Stimulated activated CD8-positive, alpha-beta memory T cell treated with anti-CD3 and anti-CD28 coated beads, Interleukin-12 subunit alpha, Interleukin-12 subunit beta, amount 100 ng/mL, for 24 hours (primary cell): Measurements from ENCODE around the gene YIPF2.
"Not testable (repeated sequence)": the region's sequence is repeated elsewhere in the genome, so short reads cannot be mapped to it uniquely, and the experiment has no call there.

Experiments
- DNase-seq: peaks from one replicate; pipeline ENCODE4 v3.0.0-alpha.2; 2020; ENCODE audit errors: extremely low read depth

The YIPF2 gene

DNA sequence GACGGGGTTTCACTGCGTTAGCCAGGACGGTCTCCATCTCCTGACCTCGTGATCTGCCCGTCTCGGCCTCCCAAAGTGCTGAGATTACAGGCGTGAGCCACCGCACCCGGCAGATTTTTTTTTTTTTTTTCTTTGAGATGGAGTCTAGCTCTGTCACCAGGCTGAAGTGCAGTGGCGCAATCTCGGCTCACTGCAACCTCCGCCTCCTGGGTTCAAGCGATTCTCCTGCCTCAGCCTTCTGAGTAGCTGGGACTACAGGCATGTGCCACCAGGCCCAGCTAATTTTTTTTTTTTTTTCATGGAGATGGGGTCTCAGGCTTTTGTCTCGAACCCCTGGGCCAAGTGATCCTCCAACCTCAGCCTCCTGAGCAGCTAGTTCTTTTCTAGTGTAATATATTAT is 13.2 kb upstream of the YIPF2 start:
- not testable (repeated sequence) for DNase-seq

DNA sequence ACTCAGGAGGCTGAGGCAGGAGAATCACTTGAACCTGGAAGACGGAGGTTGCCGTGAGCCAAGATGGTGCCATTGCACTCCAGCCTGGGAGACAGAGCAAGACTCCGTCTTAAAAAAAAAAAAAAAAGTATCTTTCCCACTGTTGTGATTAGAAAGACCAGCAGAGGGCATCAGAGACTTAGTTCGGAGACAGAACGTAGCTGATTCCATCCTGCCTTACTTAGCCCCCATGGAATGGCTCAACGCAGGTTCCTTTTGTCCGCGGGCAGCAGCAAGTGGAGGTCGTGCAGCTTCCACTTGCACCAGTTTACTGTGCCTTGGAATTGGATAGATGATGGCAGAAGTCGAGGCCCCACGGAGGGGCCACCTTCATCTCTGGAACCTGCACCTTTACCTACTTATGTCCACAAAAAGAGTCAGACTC is 8.2 kb upstream of the YIPF2 start:
- DNase-seq = no peak

DNA sequence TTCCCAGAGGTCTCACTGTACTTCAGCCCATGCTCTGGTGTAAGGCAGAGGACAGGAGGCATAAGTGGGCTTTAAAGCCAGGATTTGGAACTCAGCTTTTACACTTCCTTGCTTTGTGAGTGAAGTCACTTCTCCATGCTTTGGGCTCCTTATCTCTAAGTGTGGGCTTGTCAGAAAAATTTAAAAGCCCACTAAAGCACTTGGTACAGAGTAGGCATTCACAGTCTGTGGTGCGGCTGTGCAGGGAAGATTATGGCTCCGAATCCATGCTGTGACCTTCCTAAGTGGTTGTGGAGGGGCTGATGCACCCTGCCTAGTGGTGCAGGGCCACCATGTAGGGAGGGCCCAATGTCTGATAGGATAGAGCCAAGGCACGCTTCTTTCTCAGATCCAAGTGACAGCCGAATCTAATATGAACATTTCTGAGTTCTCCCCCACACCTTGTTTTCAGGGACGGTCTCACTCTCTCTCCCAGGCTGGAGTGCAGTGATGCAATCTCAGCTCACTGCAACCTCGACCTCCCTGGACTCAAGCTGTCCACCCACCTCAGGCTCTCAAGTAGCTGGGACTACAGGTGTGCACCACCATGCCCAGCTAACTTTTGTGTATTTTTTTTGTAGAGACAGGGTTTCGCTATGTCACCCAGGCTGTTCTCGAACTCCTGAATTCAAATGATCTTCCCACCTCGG is 7.1 kb upstream of the YIPF2 start:
- no peak for DNase-seq

DNA sequence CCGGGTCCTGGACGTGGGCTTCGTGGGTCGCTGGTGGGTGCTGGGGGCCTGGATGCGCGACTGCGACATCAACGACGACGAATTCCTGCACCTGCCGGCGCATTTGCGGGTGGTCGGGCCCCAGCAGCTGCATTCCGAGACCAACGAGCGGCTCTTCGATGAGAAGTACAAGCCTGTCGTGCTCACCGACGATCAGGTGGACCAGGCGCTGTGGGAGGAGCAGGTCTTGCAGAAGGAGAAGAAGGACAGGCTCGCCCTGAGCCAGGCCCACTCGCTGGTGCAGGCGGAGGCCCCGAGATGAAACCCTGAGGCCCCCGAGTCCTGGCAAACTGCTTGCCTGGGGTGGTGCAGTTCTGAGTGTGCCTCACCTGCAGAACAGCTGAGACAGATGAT is 959 bp upstream of the YIPF2 start:
- no peak for DNase-seq

DNA sequence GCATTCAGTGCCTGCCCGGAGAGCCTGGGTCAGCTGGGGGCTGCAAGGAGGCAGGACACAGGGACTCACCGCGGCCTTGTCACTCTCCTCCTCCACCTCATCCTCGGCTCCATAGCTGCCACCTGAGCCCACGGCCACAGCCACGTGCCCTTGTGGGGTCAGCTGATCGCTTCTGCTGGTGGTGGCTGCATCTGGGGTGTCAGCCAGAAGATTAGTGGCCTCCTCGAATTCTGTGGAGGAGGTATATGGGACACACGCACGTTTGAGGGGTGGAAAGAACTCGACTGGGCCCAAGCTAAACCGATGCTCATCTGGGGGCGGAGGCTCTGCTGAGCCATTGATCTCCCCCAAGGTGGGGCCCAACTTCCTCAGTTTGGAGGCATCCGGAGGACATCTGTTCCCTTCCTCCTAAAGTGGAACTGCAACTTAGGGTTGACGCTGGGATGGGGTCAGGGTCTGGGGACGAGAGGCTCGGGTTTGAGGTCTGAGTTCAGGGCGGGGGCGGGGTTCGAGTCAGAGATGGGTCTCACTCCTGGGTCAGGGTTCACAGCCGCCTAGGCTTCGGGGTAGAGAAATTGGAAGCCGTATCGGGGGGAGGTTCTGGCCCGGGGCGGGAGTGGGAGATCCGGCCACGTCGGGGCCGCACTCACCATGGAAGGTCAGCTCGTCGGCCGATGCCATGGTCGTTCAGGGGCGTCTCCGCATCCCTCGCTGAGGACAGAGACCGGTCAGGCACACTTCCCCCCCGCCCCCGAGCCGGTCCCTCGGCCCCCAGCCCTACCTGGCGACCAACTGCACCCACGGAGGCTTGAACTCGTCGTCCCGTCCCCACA is 493 bp downstream of the YIPF2 start:
- DNase-seq = no peak

DNA sequence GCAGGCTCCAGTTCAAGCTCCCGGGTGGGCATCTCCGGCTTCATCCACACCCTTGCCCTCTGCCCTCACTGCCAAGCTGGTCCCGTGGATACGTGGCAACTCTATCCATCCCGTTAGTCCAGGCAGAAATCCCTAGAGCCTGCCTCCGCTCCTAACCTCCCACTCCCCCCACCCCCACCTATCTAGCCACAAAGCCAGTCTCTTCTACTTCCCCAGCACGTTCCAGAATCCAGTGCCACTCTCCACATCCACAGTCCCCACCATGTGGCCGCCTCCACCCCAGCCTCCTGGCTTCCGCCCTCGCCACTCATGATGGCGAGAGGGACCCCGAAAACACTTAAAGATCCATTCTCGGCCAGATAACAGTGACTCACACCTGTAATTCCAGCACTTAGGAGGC is 3.8 kb downstream of the YIPF2 start:
- no peak for DNase-seq

DNA sequence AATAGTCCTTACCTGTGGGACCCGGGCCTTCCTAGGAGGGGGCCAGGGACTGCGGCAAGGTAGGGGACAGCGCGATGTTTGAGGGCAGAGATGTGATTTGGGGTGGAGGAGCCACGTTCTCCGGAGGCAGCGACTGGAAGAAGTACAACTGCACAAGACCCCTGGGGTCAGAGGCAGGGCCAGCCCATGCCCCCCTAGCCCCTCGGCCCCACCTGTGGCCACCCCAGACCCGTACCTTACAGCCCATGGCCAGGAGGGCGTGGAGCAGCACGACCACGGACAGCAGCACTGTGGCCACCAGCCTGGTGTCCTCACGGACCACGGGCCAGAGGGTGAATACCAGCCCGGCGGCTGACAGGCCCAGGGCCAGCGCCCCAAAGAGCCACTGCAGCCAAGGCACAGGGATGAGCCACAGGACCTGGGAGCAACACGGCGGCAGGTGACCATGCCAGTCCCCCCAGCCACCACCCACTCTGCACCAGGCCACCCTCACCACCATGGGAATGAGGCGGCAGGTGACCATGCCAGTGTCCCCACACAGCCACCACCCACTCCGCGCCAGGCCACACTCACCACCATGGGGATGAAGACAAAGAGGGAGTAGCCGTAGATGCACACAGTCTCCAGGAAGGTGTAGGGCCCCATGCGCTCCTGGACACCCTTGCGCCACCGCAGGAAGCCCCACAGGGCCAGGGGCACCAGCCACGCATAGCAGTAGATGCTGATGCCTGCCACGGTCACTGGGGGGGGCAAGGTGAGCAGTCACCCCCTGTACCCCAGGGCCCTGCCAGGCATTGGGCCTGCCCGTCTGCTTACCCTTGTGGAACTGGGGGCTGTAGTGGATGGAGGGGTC is 5.0 kb downstream of the YIPF2 start:
- DNase-seq = no peak

DNA sequence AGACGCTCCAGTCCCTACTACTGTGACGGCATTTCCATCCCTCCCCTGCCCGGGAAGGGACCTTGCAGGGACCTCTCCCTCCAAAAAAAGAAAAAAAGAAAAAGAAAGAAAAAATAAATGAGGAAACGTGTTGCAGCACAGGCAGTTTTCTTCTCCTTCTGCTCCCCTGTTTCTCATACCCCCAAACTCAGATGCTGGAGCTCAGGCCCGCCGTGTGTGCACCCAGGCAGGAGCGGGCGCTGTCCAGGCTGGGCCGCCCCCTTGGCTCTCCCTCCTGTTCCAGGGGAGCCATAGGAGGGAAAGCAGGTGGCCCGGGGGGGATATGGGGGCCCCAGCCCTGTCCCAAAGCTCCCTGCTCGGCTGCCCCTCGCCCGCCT is 5.8 kb downstream of the YIPF2 start:
- DNase-seq = no peak

DNA sequence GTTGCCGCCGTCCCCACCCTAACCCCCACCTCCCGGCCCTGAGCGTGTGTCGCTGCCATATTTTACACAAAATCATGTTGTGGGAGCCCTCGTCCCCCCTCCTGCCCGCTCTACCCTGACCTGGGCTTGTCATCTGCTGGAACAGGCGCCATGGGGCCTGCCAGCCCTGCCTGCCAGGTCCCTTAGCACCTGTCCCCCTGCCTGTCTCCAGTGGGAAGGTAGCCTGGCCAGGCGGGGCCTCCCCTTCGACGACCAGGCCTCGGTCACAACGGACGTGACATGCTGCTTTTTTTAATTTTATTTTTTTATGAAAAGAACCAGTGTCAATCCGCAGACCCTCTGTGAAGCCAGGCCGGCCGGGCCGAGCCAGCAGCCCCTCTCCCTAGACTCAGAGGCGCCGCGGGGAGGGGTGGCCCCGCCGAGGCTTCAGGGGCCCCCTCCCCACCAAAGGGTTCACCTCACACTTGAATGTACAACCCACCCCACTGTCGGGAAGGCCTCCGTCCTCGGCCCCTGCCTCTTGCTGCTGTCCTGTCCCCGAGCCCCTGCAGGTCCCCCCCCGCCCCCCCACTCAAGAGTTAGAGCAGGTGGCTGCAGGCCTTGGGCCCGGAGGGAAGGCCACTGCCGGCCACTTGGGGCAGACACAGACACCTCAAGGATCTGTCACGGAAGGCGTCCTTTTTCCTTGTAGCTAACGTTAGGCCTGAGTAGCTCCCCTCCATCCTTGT is 6.4 kb downstream of the YIPF2 start:
- no peak for DNase-seq

DNA sequence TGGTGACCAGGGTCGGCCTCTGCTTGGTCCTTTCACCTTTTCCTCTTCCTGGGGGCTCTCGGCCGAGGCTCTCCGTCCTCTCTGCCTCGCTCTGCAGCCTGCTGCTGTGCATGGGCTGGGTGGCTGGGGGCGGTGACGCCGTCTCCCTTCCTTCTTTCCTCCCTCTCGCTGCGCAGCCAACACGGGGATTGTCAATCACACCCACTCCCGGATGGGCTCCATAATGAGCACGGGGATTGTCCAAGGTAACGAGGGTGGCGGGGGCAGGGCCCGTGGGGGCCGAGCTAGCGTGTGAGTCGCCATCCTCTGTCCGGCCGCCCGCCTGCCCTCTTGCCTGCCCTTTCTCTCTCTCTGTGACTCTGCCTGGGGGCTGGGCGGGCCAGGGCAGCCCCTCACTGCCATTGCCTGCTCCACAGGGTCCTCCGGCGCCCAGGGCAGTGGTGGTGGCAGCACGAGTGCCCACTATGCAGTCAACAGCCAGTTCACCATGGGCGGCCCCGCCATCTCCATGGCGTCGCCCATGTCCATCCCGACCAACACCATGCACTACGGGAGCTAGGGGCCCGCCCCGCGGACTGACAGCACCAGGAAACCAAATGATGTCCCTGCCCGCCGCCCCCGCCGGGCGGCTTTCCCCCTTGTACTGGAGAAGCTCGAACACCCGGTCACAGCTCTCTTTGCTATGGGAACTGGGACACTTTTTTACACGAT is 7.1 kb downstream of the YIPF2 start:
- DNase-seq = no peak

DNA sequence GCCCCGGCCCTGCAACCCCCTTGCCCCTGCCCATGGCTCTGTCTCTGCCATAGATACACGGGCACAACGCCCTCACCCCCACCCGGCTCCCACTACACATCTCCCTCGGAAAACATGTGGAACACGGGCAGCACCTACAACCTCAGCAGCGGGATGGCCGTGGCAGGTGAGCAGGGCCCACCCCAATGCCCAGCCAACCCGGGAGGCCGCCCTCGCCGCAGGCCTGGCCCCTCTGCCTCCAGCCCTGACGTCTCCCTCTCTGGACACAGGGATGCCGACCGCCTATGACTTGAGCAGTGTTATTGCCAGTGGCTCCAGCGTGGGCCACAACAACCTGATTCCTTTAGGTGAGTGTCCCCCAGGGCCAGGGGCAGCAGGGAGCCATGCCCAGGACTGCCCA is 7.7 kb downstream of the YIPF2 start:
- no peak for DNase-seq

DNA sequence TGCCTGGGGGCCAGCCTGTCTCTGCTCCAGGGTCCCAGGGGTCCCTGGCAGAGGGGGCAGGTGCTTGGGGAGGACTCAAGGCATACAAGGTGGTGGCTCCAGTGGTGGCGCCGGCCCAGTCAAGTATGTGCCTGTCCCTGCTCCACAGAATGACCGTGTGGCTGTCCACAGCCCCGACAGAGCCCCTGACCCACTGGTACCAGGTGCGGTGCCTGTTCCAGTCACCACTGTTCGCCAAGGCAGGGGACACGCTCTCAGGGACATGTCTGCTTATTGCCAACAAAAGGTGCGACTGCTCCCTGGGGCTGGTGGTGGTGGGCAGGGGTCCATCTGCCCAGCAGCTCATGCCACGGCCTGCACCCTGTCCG is 8.2 kb downstream of the YIPF2 start:
- no peak for DNase-seq

DNA sequence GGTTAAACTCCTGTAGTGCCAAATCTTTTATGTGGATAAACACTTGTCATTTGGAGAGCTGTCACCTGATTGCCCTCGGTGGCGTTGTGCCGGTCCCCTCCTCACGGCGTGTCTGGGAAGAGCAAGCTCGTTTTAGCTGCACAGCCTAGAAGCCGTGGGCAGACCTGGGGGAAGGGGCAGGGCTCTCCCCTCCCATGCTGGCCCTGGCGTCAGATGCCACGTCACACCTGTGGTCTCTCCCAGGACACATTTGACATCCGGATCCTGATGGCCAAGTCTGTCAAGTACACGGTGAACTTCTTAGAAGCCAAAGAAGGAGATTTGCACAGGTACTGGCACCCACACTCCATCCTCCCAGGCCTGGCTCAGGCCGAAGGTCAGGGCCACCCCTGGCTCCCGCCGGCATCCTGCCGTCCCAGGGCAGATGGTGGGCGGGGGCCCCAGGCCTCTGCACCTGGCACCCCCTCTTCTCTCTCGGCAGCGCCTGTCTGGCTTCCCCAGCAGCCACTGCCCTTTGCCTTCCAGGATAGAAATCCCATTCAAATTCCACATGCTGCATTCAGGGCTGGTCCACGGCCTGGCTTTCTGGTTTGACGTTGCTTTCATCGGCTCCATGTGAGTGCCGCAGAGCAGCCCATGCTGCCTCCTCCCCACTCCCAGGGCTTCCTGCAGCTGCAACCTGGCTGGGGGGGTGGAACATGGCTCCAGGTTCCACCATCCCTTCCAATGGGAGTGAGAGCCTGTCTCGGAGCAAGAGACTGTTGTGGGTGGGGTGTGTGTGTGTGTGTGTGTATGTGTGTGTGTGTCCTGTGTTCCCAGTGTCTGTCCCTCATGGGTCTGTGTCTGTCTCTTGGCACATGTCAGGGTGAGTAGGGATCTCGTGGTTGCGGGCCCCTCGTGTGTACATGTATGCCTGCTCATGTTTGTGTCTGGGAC is 8.8 kb downstream of the YIPF2 start:
- no peak for DNase-seq

DNA sequence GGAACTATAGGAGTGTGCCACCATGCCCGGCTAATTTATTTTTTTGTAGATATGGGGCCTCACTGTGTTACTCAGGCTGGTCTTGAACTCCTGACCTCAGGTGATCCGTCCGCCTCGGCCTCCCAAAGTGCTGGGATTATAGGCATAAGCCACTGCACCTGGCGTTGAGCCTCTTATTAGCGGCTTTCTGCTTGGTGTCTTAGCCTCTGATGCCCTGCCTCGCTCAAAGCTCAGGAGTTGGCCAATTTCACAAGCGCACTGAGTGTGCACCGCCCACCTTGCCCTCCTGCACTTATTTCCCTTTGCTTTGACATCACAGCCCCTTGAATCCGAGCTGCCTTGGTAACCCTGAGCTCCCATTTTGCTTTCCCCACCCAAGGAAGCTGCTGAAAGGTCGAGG is 10.1 kb downstream of the YIPF2 start:
- DNase-seq = no peak

DNA sequence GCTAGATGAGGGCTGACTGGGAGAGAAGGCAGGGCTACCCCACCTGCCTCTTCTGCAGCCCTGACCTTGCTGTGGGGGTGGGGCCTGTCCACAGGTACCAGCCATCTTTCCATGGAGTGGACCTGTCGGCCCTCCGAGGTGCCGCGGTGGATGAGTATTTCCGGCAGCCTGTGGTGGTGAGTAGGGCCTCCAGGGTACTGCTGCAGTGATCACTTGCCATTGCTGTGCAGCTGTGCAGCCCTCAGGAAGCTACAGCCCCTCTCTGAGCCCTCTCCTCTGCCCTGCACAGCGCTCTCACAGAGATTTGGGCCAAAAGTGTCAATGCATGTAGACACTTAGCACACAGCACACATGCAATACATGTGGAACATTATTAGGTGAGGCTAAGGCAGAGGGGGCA is 11.8 kb downstream of the YIPF2 start:
- no peak for DNase-seq

DNA sequence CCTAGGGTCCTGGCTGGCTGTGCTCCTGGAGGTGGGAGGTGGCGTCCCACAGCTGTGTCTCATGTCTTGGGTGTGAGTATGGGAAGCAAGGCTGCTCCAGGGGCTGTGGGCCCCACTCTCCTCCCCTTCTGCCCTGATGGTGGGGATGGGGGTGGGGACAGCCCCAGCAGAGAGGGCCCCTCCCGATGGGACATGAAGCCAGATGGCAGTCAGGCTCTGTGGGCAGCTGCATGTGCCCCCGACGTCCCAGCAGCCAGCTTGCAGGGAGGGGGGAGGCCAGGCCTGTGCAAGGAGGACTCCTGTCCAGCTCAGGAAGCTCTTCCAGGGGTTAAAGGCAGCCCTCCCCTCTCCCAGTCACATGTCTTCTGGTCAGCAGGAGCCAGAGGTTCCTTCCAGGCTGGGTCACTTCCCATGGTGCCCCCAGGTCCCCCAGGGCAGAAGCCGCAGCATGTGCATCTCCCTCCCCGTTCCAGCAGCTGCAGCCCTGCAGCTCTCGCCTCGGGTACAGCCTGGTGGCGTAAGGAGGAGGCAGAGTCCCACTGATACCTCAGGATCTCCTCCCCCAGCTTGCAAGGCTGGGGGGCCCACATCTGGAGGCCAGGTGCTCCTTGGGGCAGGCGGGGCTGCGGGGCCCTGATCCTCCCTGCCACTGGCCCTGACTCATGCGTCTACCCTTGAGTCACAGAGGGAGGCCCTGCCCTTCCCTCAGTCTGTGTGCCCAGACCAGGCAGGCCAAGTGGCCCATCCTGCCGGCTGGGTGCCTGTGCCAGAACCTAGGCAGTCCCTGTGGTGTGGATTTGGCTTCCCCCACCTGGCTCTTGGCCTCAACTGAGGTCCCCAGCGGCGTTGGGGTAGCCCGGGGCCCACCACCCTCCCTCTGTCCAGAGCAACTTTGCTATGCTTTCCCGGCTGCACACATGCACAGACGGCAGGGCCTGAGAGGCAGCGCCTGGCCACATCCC is 13.0 kb downstream of the YIPF2 start:
- DNase-seq = no peak

DNA sequence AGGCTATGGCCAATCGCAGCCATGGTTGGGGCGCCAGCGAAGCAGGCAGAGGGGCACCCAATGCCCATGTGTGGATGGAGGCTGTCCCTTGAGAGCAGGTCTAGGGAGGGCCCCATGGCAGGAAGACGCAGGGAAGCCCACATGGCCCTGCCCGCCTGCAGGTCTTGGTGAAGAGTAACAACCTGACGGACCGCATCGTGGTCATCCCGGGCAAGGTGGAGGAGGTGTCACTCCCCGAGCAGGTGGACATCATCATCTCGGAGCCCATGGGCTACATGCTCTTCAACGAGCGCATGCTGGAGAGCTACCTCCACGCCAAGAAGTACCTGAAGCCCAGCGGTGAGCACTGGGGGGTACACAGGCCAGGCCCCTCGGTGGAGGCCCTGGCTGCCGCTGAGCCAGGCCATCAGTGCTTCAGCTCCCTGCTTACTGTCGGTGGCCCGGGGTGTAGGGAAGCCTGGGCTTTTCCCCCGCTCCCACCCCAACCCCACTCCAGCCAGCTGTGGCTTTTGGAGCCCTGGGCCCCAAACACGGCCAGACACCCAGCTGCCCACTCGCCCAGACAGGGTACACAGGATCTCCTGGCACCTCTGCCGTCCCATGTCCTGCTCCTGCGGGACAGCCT is 14.6 kb downstream of the YIPF2 start:
- no peak for DNase-seq

DNA sequence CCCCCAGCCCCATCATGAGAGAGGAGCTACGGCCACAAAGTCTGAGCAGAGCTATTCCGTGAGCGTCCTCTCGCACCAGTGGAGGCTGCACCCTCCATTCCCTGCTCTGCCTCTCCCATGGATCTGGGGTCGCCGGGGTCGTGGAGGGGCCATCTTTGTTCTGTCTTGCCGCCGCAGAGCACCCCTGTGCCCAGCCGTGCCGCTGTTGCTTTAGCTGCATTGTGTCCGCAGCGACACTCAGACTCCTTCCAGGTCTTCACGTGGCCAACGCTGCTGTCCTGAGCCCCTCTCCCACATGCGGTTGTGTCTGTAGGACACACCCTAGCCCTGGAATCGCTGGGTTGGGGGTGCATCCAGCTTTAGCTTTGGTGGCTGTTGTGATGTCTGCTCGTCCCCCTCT is 15.8 kb downstream of the YIPF2 start:
- DNase-seq = no peak
